Kidney epithelial cell (primary cell): Measurements from ENCODE around the gene SNRNP70. TPM values are rescaled to one million over a fixed set of nuclear protein-coding genes. Genes with fewer than 3 reads are reported as not detected.

Experiments
- DNase-seq: peaks from one replicate; pipeline ENCODE4 v3.0.0-alpha.2; 2010; ENCODE audit warnings: low read depth
- H3K27me3 ChIP-seq: 2 replicates; pipeline ENCODE4 v1.6.0; 2011; ENCODE audit warnings: low read length; ENCODE audit not compliant: control insufficient read depth, insufficient read depth
- H3K36me3 ChIP-seq: 2 replicates; pipeline ENCODE4 v1.5.1; 2011; ENCODE audit warnings: low read length; ENCODE audit not compliant: control insufficient read depth, insufficient read depth
- H3K4me3 ChIP-seq: 2 replicates; pipeline ENCODE4 v1.5.1; 2011; ENCODE audit warnings: low read depth, mild to moderate bottlenecking, control low read depth, low read length
- CTCF ChIP-seq: IDR thresholded peaks from 2 replicates; pipeline ENCODE4 v1.5.1; 2011; ENCODE audit warnings: mild to moderate bottlenecking, moderate library complexity, low read length, control low read depth, inconsistent platforms; ENCODE audit not compliant: insufficient read depth, poor library complexity, severe bottlenecking
- total RNA-seq: library from RNA; depleted of rRNA; stranded (reverse); fragments of >200 nt; gene quantifications from 2 replicates; pipeline ENCODE4 v1.2.3, GENCODE V29; 2015

SNRNP70 gene
- total RNA-seq, 1 donor from 2014 or later = 108 TPM

GRCh38 chr19:49080392-49080791 is 4.9 kb upstream of the SNRNP70 start:
- Histone ChIP-seq H3K27me3 (no peaks in the 10 kb centered on the region), H3K4me3 (no peak overlapping the region), H3K36me3 (no peaks in the 10 kb centered on the region)
- TF ChIP-seq CTCF = no peak
- DNase-seq = no peak

GRCh38 chr19:49081273-49081672 is 4.0 kb upstream of the SNRNP70 start:
- TF ChIP-seq CTCF = no peak
- H3K4me3 ChIP-seq = no peak overlapping the region
- no peaks in the 10 kb centered on the region for H3K36me3 ChIP-seq
- no peaks in the 10 kb centered on the region for H3K27me3 ChIP-seq
- DNase-seq = no peak

GRCh38 chr19:49084206-49085019 is 838 bp upstream of the SNRNP70 start:
- Histone ChIP-seq H3K4me3 (peak overlapping the region; percentile 36), H3K27me3 (no peaks in the 10 kb centered on the region), H3K36me3 (peaks cover 2% of the 10 kb centered on the region)
- TF ChIP-seq CTCF = no peak
- no peak for DNase-seq

- DNase-seq = no peak
- peaks cover 2% of the 10 kb centered on the region for H3K36me3 ChIP-seq
- H3K27me3 ChIP-seq = no peaks in the 10 kb centered on the region
- TF ChIP-seq CTCF = no peak
- H3K4me3 ChIP-seq = peak overlapping the region; percentile 98
These were observed 599 bp downstream of the SNRNP70 start for GRCh38 chr19:49085868-49086232.

GRCh38 chr19:49086296-49086695 is 1.0 kb downstream of the SNRNP70 start:
- Histone ChIP-seq H3K36me3 (peaks cover 2% of the 10 kb centered on the region), H3K4me3 (peak overlapping the region; percentile 98), H3K27me3 (no peaks in the 10 kb centered on the region)
- DNase-seq = no peak
- TF ChIP-seq CTCF = no peak

- DNase-seq = no peak
- Histone ChIP-seq H3K27me3 (no peaks in the 10 kb centered on the region), H3K36me3 (peaks cover 4% of the 10 kb centered on the region), H3K4me3 (no peak overlapping the region)
- no peak for TF ChIP-seq CTCF
These were observed 6.3 kb downstream of the SNRNP70 start for GRCh38 chr19:49091391-49092038.
